HG02870 (cell line): ENCODE results near the gene CNTNAP2.

ENCODE experiments used
- ATAC-seq: cut with Tn5 transposase; IDR thresholded peaks from one replicate; pipeline ENCODE4 v1.9.1; 2021; ENCODE audit warnings: mild to moderate bottlenecking, moderate library complexity; ENCODE audit not compliant: unreplicated experiment

CNTNAP2 gene

GRCh38 chr7:148107443-148108127 lies 1991.0 kb downstream of the CNTNAP2 start:
- no peak for ATAC-seq

- no peak for ATAC-seq
These were observed 1991.8 kb downstream of the CNTNAP2 start for GRCh38 chr7:148108381-148108780.

GRCh38 chr7:148110097-148110868 lies 1993.7 kb downstream of the CNTNAP2 start:
- ATAC-seq: no peak

- ATAC-seq: no peak
These were observed 1998.2 kb downstream of the CNTNAP2 start for GRCh38 chr7:148114804-148115203.

GRCh38 chr7:148115308-148115707 lies 1998.7 kb downstream of the CNTNAP2 start:
- ATAC-seq: no peak

- no peak for ATAC-seq
These were observed 1999.6 kb downstream of the CNTNAP2 start for GRCh38 chr7:148116195-148116594.

GRCh38 chr7:148116829-148117403 lies 2000.3 kb downstream of the CNTNAP2 start:
- ATAC-seq: no peak

GRCh38 chr7:148118371-148118770 lies 2001.8 kb downstream of the CNTNAP2 start:
- no peak for ATAC-seq

GRCh38 chr7:148121401-148121800 lies 2004.8 kb downstream of the CNTNAP2 start:
- ATAC-seq: no peak

- ATAC-seq: no peak
These were observed 2005.2 kb downstream of the CNTNAP2 start for GRCh38 chr7:148121847-148122246.

GRCh38 chr7:148124477-148124876 lies 2007.9 kb downstream of the CNTNAP2 start:
- no peak for ATAC-seq

GRCh38 chr7:148127374-148127773 lies 2010.8 kb downstream of the CNTNAP2 start:
- no peak for ATAC-seq

- no peak for ATAC-seq
These were observed 2012.4 kb downstream of the CNTNAP2 start for GRCh38 chr7:148129023-148129422.

GRCh38 chr7:148135116-148135515 lies 2018.5 kb downstream of the CNTNAP2 start:
- no peak for ATAC-seq

- no peak for ATAC-seq
These were observed 2019.4 kb downstream of the CNTNAP2 start for GRCh38 chr7:148135997-148136396.

- ATAC-seq: no peak
These were observed 2026.2 kb downstream of the CNTNAP2 start for GRCh38 chr7:148142660-148143248.

GRCh38 chr7:148144827-148145226 lies 2028.2 kb downstream of the CNTNAP2 start:
- ATAC-seq: no peak

- ATAC-seq: no peak
These were observed 2029.7 kb downstream of the CNTNAP2 start for GRCh38 chr7:148146346-148146745.

- ATAC-seq: no peak
These were observed 2030.8 kb downstream of the CNTNAP2 start for GRCh38 chr7:148147438-148147837.

GRCh38 chr7:148148456-148148855 lies 2031.9 kb downstream of the CNTNAP2 start:
- no peak for ATAC-seq

GRCh38 chr7:148149730-148150129 lies 2033.1 kb downstream of the CNTNAP2 start:
- no peak for ATAC-seq

- no peak for ATAC-seq
These were observed 2035.2 kb downstream of the CNTNAP2 start for GRCh38 chr7:148151778-148152177.
